GM19452 (cell line): ENCODE data around the gene CALCOCO2.
"Not testable (repeated sequence)": the region's sequence is repeated elsewhere in the genome, so short reads cannot be mapped to it uniquely, and the experiment has no call there.

Experiments
- ATAC-seq: cut with Tn5 transposase; IDR thresholded peaks from one replicate; pipeline ENCODE4 v1.9.1; 2021; ENCODE audit not compliant: unreplicated experiment

CALCOCO2 gene

GRCh38 chr17:48872409-48872808, 41.6 kb downstream of the CALCOCO2 start:
- ATAC-seq = not testable (repeated sequence)

- ATAC-seq = no peak
Observed at GRCh38 chr17:48873209-48873608, 42.4 kb downstream of the CALCOCO2 start.

DNA sequence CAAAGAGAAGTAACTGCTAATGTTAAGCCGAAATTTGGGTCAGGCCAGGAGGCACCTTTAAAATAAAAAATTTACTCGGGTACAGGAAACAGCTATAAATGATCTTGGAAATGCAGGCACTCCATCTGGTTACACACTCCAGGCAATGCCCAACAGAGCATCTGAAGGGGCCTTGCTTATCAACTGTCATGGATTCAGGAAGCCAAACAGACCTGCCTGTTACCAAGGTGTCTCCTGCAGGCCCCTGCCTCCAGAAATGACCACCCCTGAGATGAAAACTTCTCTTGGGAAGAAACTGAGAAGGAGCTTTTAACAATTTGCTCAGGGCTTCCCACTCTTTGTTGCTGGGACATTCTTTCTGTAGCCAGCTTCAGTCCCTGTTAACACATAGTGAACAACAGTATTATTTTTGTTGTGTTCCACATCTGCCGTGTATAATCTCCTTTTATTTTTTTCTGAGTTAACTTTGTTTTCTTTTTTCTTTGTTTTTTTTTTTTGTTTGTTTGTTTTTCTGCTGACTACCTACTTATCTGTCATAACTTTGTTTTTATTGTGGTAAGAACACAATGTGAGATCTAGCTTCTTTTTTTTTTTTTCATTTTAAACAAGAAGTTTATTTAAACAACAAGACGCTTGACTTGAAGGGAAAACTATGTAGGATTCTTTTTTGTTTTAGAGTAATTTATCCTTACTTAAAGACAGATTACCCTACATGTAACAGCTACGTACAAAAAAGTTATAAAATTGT, 43.0 kb downstream of the CALCOCO2 start:
- no peak for ATAC-seq

GRCh38 chr17:48878920-48879898, 48.4 kb downstream of the CALCOCO2 start:
- ATAC-seq = no peak

- no peak for ATAC-seq
Observed at GRCh38 chr17:48882272-48882671, 51.4 kb downstream of the CALCOCO2 start.

DNA sequence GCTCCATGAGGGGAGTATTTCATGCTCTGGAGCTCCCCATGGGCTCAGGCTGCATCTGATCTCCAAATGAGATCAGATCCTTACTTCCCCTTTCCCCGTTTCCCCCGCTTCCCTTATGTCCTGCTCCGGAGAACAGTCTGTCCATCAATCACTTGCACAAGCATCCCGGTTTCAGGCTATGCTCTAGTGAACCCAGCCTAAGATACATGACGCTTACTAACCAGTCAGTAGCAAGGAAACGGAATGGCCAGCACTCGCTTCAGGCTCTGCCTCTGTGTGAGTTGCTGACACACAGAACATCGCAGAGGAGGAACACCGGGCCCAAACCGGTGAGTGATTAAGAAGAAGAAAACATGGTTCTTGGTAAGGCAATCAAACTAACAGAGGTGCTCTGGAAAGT, 52.3 kb downstream of the CALCOCO2 start:
- ATAC-seq = no peak

GRCh38 chr17:48890086-48890485, 59.3 kb downstream of the CALCOCO2 start:
- ATAC-seq = no peak

- no peak for ATAC-seq
Observed at GRCh38 chr17:48892940-48893645, 62.3 kb downstream of the CALCOCO2 start.

- ATAC-seq = no peak
Observed at GRCh38 chr17:48893646-48894508, 63.0 kb downstream of the CALCOCO2 start.

DNA sequence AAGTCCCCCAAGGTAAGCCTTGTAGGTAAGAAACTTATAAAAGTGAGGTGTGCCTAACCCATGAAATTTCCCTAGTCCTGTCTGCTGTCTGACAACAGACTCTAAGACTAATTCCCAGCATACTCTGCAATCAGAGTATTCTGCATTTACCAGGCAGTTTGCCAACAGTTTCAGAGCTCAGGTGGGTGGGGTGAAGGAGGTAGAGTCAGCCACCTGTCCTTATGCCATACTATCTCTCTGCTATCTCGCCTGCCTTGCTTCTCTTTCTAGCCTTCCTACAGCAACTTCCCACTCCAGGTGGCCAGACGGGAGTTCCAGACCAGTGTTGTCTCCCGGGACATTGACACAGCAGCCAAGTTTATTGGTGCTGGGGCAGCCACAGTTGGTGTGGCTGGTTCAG, 64.1 kb downstream of the CALCOCO2 start:
- ATAC-seq = no peak

- no peak for ATAC-seq
Observed at GRCh38 chr17:48901241-48901640, 70.4 kb downstream of the CALCOCO2 start.

- no peak for ATAC-seq
Observed at GRCh38 chr17:48903401-48903800, 72.6 kb downstream of the CALCOCO2 start.

DNA sequence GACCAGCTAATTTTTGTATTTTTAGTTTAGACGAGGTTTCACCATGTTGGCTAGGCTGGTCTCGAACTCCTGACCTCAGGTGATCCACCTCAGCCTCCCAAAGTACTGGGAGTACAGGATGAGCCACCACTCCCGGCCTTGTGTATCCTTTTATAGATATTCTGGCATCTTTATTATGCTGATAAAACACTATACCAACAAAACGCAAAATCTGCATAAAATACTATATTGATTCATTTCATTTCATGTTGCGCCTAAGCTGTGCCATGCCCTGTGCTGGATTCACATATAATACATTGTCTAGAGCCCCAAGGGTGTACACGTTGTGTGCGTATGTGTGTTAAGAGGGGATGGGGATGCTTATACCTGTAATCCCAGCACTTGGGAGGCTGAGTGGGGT, 73.6 kb downstream of the CALCOCO2 start:
- no peak for ATAC-seq

GRCh38 chr17:48905987-48906515, 75.2 kb downstream of the CALCOCO2 start:
- ATAC-seq = no peak

DNA sequence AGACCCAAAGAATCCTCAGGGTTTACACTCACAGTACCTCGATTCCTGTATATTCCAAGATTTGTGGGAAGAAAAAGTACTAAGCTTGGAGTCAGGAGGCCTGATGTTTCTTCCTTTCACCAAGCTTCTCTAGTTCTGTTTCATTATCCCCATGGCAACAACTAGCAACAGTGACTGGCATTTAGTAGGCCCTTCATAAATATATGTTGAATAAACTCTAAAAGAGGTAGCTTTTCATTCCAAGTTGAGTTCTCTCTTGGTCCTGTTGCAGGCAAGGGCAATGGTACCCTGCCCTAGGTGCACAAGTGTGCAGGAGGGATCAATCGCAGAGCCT, 76.8 kb downstream of the CALCOCO2 start:
- ATAC-seq = no peak

GRCh38 chr17:48908047-48908843, 77.4 kb downstream of the CALCOCO2 start, which contains the start of gene UBE2Z:
TSS of gene UBE2Z (plus strand) at chr17:48908407. CDS start at chr17:48908504, 97 bp downstream.
- peak; percentile 80 for ATAC-seq

DNA sequence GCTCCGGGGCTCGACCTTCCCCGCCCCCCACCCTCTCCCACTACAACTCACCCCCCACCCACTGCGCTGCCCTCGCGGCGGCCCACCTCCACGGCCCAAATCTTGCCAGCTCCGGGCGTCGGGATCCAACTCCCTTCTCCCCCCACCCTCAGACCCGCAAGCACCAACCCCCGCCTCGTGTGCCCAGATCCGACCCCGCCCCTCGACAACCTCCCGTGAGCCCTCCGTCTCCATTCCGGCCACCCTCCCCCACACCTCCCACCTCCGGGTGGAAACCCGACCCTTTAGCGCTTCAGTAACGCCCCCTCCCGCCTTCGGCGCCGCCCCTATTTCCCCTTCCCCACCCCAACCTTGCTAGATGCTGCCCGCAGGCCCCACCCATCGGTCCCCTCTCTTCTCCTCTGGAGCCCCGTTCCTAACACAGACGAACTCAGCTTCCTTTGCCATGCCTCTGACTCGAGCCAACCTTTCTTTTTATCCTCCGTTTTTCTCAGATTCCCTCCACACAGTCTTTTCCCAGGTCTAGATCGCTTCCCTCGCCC, 78.1 kb downstream of the CALCOCO2 start:
- ATAC-seq = peak; percentile 33

DNA sequence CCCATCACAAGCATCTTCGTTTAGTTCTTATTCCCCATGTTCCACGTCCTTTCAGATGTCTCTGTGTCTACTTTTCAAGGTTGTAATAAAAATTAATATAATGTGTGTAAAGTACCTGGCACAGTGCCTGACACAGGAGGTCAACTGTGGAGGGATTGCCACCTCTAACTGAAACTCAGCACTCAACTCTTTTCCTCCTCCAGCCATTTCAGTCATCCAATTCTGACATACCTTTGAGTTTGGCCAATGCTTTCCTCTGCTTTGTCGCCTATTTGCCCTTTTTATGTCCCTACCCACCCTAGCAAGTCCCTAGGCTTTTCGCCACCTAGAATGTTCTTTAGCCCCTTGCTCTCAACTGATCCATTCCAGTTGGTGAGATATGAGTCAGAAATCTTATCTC, 78.9 kb downstream of the CALCOCO2 start:
- no peak for ATAC-seq

- no peak for ATAC-seq
Observed at GRCh38 chr17:48910370-48910769, 79.5 kb downstream of the CALCOCO2 start.
